NCI-H1436 treated with DMSO at 0.1 percent for 48 hours (cell line): ENCODE measurements around the gene MPP3.

Experiments
- DNase-seq: peaks from one replicate; lab custom pipeline; 2025; lab: John Stamatoyannopoulos, UW

The MPP3 gene

DNA sequence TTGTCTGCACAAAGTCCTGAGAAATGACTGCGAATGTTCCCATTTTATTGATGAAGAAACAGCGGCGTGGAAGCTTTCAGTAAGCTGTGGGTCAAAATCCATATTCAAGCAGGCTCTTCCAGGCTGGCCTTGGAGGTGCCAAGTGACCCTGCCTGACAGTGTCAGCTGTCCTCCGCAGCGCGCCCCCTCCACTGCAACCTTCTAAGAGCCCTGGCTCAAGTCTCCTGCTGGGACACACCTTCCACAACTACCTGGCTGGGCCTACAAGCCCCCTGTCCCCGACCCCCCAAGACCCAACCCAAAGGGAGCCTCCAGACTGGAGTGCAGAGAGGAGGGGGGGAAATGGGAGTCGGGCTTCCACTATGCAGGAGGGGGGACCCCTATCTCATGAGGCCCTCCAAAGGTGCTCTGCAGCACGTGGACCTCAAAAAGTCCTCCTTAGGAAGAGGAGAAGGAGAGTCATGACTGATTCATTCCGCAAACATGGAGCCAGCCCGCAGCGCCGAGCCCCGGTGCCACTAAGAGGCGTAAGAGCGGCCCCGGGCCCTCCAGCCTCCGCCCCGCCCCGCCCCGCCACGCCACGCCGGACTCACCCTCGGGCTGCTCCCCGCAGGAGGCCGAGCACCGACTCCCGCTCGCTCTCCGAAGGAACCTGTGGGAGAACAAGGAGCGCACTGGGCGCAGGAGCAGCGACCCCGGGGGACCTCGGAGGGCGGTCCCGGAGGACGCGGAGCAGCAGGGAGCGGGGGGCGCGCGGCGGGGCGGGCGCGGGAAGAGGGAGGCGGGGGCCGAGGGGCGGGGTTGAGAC is 574 bp downstream of the MPP3 start:
- DNase-seq: no peak

DNA sequence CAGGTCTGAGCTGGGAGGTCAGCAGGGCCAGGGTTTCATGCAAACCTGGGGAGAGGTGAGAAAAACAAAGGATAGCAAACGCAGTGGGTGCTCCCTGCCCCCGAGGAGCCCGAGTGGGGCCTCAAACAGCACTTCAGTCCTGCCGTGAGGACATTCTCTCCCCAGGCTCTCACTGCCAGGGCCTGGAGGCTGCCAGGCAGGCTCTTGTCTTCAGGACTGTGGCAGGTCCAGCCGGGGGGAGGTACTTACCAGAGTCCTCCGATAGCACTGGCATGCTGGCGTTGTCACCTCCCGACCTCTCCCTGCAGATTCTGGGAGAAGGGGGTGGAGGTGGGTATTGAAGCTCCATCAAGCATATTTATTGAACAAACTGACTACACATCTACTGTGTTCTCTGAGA is 1.3 kb downstream of the MPP3 start:
- no peak for DNase-seq

DNA sequence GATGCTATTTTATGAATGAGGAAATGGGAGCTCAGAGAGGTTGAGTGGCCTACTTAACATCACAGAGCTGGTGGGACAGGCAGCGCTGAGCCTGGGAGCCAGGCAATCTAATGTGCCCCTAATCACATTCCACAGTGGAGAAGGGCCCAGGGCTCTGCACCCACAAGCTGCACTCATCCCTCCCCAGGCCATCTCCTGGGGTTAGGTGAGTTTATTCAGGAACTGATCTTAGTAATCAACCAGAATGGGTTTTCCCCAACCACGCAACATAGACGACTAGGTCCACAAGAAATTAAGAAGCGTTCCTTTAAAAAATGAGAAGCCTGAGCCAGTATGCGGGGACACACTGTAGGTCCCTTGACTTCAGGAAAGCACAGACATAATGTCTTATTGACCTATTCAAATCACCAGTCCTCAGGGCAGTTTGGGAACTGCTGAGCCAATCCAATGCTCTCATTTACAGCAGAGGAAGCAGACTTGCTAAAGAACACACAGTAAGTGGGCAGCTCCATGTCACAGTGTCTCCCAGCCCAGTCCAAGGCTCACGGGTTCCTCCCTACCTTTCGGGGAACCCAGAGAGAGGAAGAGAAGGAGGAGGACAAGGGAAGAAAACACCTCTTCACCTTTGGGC is 2.3 kb downstream of the MPP3 start:
- no peak for DNase-seq

DNA sequence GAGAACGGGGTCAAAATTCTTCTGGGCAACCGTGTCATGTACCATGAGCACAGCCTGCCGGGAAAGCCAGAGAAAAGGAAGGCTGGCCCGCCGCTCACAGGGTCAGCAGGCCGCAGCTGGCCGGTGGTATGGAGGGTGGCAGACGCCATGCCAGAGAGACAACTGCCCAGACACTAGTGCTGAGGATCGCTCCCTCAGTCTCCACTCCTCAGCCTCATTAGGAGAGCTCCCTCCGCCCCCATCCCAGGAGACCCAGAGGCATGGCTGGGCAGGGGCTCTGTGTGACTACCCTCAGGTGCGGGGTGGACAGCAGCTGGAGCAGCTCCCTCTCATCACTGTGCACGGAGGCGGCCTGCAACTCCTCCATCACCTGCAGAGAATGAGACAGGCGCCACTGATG is 3.2 kb downstream of the MPP3 start:
- no peak for DNase-seq

DNA sequence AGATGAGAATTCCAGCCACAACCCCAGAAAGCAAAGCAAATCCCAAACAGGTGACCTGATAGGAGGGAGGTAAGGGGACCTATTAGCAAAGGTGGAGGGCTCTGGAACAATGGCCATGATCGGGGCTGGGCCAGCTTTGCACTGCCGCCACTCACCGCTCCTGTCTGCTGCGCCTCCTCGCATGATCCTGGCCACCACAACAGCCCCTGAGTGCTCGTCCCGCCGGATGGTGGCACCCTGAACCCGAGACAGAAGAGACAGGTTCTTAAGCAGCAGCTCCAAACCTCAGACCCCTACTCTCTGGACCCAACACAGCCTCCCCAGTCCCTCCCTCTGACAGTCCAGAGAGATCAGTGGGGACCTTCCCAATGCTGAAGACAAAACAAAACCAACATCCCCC is 5.3 kb downstream of the MPP3 start:
- DNase-seq: no peak

DNA sequence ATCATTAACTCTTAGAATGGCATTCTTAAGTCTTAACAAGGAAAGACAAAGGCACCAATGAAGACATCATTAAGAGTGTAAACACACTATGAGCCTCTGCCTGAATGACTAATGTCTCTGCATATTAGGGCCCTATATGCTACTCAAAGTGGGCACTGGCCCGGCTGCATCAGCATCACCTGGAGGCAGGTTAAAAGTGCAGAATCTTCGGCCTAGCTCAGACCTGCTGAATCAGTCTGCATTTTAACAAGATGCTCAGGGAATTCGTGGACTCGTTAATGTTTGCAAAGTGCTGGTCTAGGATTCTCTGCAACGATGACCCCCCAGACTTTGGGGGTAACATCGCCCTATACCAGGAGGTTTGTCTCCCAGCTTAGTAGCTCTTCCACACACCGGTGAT is 6.7 kb downstream of the MPP3 start:
- no peak for DNase-seq

DNA sequence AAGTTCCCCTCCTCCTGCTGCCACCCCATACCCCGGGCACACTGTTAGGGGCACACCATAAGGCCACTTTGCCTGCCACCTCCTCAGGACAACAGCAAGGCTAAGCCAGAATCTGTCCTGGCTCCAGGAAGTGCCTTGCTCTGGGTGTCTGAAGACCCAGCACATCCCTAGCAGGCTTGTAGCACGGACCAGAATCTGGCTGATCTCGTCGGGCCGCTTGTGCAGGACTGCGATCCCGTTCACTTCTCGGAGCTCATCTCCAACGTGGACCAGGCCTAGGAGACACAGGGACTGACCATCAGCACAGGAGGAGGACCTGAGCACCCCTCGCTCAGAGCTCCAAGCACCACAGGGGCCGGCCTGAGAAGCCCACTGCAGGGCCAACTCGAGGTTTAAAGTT is 7.4 kb downstream of the MPP3 start:
- DNase-seq: no peak

DNA sequence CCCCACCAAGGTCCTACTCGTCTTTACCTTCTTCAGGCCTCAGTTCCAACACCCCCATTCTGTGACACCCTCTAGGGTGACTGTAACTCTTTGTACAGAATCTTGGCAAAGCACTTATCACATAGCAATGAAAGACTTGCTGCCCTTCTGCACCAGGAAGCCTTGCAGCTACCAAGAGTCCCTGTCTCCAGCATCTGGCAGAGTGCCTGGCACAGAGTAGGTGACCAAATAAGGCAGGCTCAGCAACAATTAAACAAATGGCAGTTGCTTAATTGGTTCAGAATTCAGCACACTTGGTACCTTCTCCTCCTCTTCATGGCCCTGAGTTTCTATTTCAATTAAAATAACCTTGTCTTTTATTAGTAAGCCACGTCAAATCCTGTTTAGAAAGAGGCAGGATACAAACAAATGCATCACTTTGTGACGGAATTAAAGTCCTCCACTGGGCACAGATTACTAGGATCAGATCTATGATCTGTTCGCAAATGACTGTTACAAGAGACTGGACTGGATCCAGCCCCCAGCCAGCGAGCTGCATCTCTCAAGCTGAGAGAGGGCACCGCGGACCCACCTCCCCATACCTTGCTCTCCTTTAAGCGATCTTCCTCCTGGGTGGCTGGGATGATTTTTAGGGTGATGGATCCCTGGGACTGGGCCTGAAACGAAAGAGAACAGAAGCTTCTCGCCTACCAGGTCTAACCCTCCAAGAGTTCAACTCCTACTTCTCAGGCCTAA is 9.4 kb downstream of the MPP3 start:
- DNase-seq: no peak

DNA sequence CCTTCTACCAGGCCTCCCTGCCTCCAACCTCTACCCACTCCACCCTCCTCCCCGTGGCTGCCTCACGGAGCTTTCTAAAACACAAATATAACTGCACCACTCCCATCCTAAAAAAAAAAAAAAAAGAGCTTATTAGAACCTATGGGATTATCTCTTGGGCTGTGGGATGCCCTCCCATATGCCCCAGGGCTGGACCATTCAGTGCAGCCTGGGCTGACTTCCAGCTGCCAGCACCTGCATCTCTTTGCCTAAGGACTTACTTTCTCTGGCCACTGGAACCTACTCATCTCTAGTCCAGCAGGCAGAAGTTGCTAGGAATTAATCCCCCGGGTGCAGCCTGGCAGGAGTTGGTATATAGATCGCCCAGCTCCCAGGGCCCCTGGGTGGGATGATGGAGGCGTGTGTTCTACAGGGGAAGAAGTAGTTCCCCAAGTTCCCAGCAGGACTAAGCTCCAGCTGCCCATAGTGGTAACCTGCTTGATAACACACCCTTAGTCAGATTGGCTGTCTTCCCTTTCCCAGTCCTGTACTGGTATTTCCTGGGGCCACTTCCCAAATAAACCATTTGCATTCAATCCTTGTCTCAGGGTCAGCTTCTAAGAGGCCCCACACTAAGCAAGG is 10.3 kb downstream of the MPP3 start:
- DNase-seq: no peak

DNA sequence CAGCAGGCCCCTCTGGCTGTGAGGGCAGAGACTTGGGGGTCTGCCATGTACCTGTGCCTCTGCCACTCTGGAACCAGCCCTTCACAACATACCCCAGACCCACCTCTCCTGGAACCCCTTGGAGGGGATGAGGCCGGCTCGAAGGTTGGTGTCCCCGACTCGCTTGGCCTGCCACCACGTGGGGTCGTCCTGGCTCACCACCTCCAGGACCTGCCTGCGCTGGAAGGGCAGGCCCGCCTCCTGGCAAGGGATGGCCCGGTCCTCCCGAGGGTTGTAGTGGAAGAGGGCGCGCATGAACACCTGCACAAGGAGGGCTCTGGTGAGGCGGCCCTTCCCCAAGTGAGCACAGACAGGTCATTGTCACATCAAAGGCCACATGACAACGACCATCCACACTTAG is 12.2 kb downstream of the MPP3 start:
- no peak for DNase-seq

DNA sequence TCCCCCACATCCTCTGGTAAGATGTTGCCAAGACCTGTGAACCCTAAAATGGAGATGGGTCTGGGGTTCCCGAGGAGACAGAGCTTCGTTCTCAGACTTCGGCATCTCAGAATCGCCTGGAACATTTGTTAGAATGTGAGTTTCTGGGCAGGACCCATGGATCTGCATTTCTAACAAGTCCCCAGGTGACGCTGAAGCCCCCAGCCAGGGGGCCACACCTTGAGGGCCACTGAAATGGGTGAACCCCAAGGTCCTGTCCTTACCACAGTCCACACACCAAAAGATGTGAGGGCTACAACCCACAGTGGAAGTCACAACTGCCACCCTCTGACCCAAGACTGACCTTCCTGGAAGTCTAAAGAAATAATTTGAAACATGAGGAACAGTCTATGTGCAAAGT is 14.0 kb downstream of the MPP3 start:
- DNase-seq: no peak

DNA sequence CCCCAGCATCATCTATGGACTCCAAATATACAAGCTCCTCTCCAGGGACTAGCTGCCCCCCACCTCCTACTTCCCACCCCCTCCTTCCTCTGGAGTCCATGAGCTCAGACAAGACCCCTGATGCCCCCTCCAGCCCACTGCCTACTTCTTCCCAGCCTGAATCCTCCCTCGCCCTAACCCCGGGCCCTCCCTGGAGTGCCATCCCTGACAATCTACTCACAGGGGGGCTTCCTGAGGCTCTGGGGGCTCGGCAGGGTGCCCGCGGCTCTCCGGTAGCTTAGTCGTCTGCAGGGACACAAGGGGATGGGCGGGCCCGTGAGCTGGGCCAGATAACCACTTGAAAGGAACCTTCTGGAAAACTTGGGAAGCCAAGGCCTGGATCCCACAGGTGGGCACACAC is 15.1 kb downstream of the MPP3 start:
- no peak for DNase-seq

DNA sequence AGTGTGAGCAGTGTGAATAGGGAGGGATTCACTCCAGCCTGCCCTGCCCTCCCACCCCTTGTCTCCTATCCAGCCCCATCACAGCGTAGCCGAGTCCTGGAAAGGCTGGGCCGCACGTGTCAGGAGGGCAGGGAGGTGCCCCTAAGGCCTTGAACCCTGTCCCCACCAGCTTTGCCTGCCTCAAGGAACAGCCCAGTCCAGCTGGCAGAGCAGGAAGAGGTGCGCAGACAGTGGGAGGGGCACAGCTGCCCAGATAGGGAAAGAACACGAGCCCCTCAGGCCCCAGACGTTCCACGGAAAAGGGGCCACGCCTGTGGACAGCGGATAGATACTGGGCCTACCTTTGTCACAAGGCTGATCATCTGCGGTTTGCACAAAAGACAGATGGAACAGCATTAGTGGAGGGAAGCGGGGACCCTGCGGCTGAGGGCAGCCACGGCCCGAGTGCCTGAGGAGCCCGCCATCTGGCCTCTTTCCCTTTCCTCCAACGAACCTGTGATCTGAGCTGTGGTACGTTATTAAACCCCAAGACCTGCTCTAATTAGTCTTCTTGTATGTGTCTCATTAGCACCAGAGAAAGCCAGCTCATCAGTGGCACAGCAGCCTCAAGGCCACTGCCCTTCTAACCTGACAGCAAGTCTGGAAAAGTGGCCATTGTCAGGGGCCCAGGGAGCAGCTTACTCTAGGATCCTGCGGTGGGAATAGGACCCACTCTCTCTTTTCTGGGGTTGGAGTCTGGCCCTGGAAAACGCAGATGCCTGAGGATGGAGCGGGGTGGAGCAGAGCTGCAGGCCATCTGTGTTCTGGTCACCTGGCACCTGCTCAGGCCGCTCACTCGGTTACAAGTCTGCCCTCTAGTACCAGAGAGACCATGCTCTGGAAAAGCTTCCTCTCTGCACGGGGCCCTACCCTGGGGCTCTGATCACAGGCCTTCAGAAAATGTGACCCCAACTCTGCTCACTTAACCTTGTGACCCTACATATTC is 16.3 kb downstream of the MPP3 start:
- no peak for DNase-seq

DNA sequence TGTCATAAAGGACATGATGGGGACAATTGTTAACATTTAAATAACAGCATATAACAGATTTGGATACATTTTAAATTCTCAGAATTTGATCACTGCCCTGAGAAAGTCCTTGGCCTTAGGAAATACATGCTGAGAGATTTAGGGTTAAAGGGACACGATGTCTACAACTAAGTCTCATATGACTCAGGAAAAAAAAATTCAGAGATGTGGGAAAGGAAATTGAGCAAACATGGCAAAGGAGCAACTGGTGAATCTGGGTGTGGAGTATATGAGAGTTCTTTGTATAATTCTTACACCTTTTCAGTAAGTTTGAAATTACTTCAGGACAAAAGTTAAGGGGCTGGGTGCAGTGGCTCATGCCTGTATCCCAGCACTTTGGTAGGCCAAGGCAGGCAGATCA is 18.2 kb downstream of the MPP3 start:
- no peak for DNase-seq

DNA sequence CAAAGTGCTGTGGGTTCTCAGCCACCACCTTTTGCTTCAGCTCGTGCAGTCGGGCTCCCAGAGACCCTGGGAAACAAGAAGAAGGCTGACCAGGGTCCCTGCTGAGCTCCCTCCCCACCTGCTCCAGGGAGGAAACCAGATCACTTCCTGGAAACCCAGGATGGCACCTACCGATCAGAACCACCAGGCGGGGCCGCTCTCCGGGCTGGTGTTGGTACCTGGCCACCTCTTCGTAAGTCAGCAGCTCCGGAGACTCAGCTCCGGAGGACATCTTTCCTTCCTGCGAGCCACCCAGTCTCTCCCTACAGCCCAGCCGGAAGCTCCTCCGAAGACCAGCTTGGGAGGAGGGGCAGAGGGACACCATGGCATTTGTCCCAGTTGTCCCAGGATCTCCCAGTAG is 18.9 kb downstream of the MPP3 start:
- DNase-seq: no peak

DNA sequence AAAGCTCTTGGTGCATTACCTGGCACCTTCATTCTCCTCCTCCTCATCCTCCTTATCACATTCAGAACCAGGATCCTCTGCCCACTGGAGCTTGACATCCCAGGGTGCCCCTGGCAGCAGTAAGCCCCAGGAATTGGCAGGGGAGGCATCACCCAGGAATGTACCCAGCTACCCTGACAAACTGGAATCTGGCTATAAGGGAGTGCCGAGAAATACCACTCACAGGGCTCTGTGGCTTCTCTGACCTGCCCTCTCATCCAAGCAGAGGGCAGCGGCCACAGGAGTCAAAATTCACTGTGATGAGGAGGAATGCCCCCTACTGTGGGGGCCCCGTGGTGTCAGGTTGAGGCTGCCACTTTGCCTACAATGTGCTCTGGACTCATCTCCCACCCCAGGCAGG is 19.6 kb downstream of the MPP3 start:
- no peak for DNase-seq

DNA sequence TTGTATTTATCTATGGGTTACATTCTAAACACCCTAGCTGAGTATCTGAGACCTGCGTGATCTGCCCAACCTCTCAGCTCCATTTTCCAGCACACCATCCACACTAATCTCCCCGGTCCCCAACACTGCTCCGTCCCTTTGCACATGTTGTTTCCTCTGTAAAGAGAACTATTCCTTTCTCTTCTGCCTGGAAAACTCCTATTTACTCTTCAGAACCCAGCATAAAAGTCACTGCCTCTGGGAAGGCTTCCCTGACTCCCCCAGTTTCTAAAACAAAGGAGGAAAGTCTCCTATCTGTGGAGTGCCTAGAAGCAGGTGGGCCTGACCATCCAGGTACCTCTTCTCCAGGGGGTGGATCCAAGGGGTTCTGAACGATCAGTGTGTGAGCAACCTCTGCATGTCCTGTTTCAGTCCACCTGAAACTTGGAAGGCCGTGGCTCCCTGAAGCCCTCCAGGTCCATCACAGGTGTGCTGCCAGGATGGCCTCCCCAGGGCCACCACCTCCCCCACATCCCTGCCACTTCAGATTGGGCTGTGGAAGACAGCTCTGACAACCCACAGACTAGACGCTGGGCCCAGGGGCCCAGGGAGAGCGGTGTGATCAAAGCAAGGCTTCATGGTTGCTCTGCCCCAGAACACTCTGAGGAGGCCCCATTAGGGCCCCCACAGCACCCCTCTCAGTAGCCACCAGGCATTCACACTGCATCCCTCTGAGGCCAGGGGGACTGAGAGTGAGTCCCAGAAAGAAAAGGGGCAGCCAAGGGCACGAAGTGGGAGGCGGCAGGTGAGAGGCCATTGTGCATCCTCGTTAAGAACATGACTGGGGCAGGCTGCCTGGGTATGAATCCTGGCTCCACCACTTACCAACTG is 20.3 kb downstream of the MPP3 start:
- DNase-seq: no peak

DNA sequence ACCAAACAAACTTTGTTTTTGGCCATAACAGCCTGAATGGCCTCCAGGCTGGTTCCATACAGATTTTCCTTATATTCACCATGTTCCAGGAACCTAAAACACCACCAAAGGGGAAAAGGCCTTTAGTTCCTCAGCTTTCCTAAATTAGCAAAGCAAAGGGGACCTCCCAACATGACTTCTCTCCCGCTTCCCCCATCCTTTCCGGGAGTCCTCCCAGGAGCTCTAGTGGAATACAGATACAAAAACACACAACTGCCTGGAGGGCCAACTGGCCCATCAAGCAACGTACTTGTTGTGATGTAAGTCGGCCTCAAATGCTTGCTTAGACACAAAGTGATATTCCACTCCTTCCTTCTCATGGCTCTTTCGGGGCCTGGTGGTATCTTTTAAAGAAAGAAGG is 22.1 kb downstream of the MPP3 start:
- DNase-seq: no peak

DNA sequence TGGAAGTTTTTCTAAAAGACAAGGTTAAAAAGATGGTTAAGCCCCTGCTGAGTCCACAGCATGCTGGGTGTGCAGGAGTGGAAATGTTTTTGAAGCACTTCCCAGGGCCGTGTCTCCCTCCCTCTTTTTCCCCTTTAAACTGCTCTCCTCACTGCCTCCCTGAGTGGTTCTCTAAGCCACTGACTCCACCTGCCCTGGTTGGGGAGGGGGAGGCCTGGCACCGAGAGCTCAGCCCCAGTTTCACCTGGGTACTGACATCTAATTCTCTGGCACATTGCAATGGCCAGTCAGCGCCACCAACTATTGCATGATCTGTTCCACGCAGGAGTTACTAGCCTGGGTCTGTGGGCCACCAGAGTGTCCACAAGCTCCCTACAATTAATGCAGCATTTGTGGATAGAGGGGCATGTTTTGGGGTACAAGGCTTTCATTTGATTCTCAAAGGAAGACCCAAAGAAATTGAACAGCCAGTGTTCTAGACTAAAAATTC is 22.7 kb downstream of the MPP3 start:
- no peak for DNase-seq

DNA sequence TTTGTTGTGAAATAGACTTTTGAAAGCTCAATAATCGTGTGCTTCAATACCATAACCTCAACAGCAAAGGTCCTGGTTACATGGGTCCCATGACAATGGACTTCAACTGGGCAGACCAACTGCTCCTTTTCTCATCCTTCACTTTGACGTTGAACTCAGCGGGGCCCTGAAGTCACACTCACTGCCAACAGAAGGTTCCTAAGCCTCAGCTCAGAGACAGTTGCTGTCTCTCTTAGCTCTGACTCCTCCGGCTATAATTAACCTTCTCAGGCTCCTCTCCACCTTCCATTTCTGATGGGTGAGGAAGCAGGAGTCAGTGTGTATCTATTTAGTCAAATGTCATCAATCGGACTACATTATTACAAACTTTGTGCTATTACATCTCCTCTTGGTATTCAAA is 23.8 kb downstream of the MPP3 start:
- DNase-seq: no peak
